A673 (cell line): ENCODE results near the gene MGLL. TPM values are rescaled to one million over a fixed set of nuclear protein-coding genes. Genes with fewer than 3 reads are reported as not detected.

Experiments
- BruUV-seq: library from RNA; stranded (reverse); fragments of 400-500 nt; replicated peaks from 2 replicates; lab custom pipeline; 2021; lab: Mats Ljungman, UMichigan
- CTCF ChIA-PET: fragments of 300-600 bp; sonication (Branson Sonifier 250); formaldehyde crosslinking; loops from one replicate; lab custom pipeline; 2022; ENCODE audit warnings: antibody characterized with exemption; lab: Charles Lee
- POLR2A ChIA-PET: fragments of 300-600 bp; sonication (Branson Sonifier 250); formaldehyde crosslinking; loops from one replicate; lab custom pipeline; 2022; ENCODE audit warnings: antibody characterized with exemption; ENCODE audit not compliant: low non-redundant PET; lab: Charles Lee
- DNase-seq: peaks from one replicate; pipeline ENCODE4 v3.0.0-alpha.2; 2015; ENCODE audit warnings: low spot score
- H3K27ac ChIP-seq: fragments of 200-600 bp; sonication (generic); 2 replicates; pipeline ENCODE4 v1.5.1; 2016; ENCODE audit warnings: mixed run types, low read depth, mild to moderate bottlenecking, mixed read lengths, antibody characterized with exemption, low read length; ENCODE audit not compliant: poor library complexity, severe bottlenecking
- H3K27me3 ChIP-seq: fragments of 200-600 bp; sonication (generic); replicated peaks from 2 replicates; pipeline ENCODE4 v1.6.1; 2017; ENCODE audit warnings: mixed run types, low read depth, mild to moderate bottlenecking, mixed read lengths, antibody characterized with exemption, low read length; ENCODE audit not compliant: insufficient read depth, poor library complexity
- H3K36me3 ChIP-seq: fragments of 200-600 bp; sonication (generic); 2 replicates; pipeline ENCODE4 v1.6.1; 2016; ENCODE audit warnings: mixed run types, mild to moderate bottlenecking, mixed read lengths, antibody characterized with exemption, low read length; ENCODE audit not compliant: insufficient read depth, poor library complexity, severe bottlenecking
- H3K4me1 ChIP-seq: fragments of 200-600 bp; sonication (generic); 2 replicates; pipeline ENCODE4 v1.6.1; 2017; ENCODE audit warnings: mixed run types, mild to moderate bottlenecking, mixed read lengths, antibody characterized with exemption, low read length; ENCODE audit not compliant: insufficient read depth, poor library complexity, severe bottlenecking
- H3K4me3 ChIP-seq: fragments of 200-600 bp; sonication (generic); 2 replicates; pipeline ENCODE4 v1.5.1; 2016; ENCODE audit warnings: low read depth, mixed run types, mild to moderate bottlenecking, mixed read lengths, low read length; ENCODE audit not compliant: poor library complexity, severe bottlenecking
- H3K9me3 ChIP-seq: fragments of 200-600 bp; sonication (generic); 2 replicates; pipeline ENCODE4 v1.6.1; 2016; ENCODE audit warnings: mixed run types, low read depth, mild to moderate bottlenecking, mixed read lengths, antibody characterized with exemption, low read length; ENCODE audit not compliant: poor library complexity, severe bottlenecking
- EZH2 ChIP-seq: fragments of 200-600 bp; sonication (generic); IDR thresholded peaks from 2 replicates; pipeline ENCODE4 v1.6.1; 2017; ENCODE audit warnings: borderline replicate concordance, low read depth, mild to moderate bottlenecking, mixed read lengths, antibody characterized with exemption, low read length; ENCODE audit not compliant: poor library complexity, severe bottlenecking
- intact Hi-C: fragments of 100-400 bp; cut with micrococcal nuclease; formaldehyde crosslinking; loops from one replicate; pipeline ENCODE4 v1.10.0; 2022; ENCODE audit not compliant: unreplicated experiment
- total RNA-seq: library from RNA; stranded (reverse); gene quantifications from 2 replicates; pipeline ENCODE4 v1.2.3, GENCODE V29; 2021
- TF ChIP-seq, protein P1 (sequence below): fragments of 300-800, 200-600 bp; sonication (generic); conservative IDR thresholded peaks from 2 replicates; pipeline ENCODE4 v1.5.1; 2017; ENCODE audit warnings: low read depth, mild to moderate bottlenecking, antibody characterized with exemption, low read length, moderate library complexity, mixed read lengths

Gene MGLL
- total RNA-seq, 1 experiment from 2014 or later: 0.39 TPM

- no peak for TF ChIP-seq EZH2
- TF ChIP-seq, protein P1, sequence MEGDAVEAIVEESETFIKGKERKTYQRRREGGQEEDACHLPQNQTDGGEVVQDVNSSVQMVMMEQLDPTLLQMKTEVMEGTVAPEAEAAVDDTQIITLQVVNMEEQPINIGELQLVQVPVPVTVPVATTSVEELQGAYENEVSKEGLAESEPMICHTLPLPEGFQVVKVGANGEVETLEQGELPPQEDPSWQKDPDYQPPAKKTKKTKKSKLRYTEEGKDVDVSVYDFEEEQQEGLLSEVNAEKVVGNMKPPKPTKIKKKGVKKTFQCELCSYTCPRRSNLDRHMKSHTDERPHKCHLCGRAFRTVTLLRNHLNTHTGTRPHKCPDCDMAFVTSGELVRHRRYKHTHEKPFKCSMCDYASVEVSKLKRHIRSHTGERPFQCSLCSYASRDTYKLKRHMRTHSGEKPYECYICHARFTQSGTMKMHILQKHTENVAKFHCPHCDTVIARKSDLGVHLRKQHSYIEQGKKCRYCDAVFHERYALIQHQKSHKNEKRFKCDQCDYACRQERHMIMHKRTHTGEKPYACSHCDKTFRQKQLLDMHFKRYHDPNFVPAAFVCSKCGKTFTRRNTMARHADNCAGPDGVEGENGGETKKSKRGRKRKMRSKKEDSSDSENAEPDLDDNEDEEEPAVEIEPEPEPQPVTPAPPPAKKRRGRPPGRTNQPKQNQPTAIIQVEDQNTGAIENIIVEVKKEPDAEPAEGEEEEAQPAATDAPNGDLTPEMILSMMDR: no peak
- no peaks in the 10 kb centered on the region for H3K36me3 ChIP-seq
- no peak for DNase-seq
- no peak overlapping the region for H3K4me3 ChIP-seq
- ChIA-PET CTCF (no interaction called here), POLR2A (no interaction called here)
- H3K27ac ChIP-seq: no peak overlapping the region
- H3K9me3 ChIP-seq: no peaks in the 10 kb centered on the region
- H3K27me3 ChIP-seq: no peaks in the 10 kb centered on the region
- BruUV-seq: no TSS peak
- H3K4me1 ChIP-seq: peaks cover 4% of the 10 kb centered on the region
- intact Hi-C loops: no loop called here
Measured at GRCh38 chr3:127741690-127742089, 80.6 kb downstream of the MGLL start.

- Histone ChIP-seq H3K9me3 (no peaks in the 10 kb centered on the region), H3K27ac (no peak overlapping the region), H3K4me3 (no peak overlapping the region), H3K36me3 (no peaks in the 10 kb centered on the region), H3K4me1 (peaks cover 8% of the 10 kb centered on the region), H3K27me3 (no peaks in the 10 kb centered on the region)
- ChIA-PET POLR2A (no interaction called here), CTCF (no interaction called here)
- no peak for TF ChIP-seq EZH2
- BruUV-seq: no TSS peak
- no peak for DNase-seq
- intact Hi-C loops: no loop called here
Measured at GRCh38 chr3:127741246-127741645, 81.1 kb downstream of the MGLL start.

- Histone ChIP-seq H3K9me3 (no peaks in the 10 kb centered on the region), H3K4me3 (no peak overlapping the region), H3K27me3 (no peaks in the 10 kb centered on the region), H3K4me1 (peaks cover 15% of the 10 kb centered on the region), H3K36me3 (no peaks in the 10 kb centered on the region), H3K27ac (no peak overlapping the region)
- DNase-seq: no peak
- no TSS peak for BruUV-seq
- intact Hi-C loops: no loop called here
- TF ChIP-seq, protein P1: no peak
- no peak for TF ChIP-seq EZH2
- POLR2A ChIA-PET: no interaction called here
- CTCF ChIA-PET: no interaction called here
Measured at GRCh38 chr3:127740136-127740915, 82.0 kb downstream of the MGLL start.
